Measurements from ENCODE around the gene MS4A13. TPM values are rescaled to one million over a fixed set of nuclear protein-coding genes. Genes with fewer than 3 reads are reported as not detected.

The MS4A13 gene
- total and polyA plus RNA-seq, 7 donors, result not detected

- DNase-seq, result no peak
- no peaks in the 10 kb centered on the region for H3K4me1 ChIP-seq
- WGBS, 3 donors, result 60 to 69% (median 64%) methylated on average over 8 of the region's 8 CpGs
- ATAC-seq, result no peak
- H3K9me3 ChIP-seq, result peaks cover 13% of the 10 kb centered on the region
- no peak overlapping the region for H3K4me3 ChIP-seq
- peaks cover 0 to 2% (median 0%) of the 10 kb centered on the region in 3 donors for H3K27me3 ChIP-seq (ENCODE audit: insufficient read depth in 3 of 3, low read length in 2 of 3)
- TF ChIP-seq CTCF (IDR thresholded peaks at IDR 0.05), result no peak
- no peak overlapping the region for H3K27ac ChIP-seq
- no peaks in the 10 kb centered on the region for H3K36me3 ChIP-seq (ENCODE audit: insufficient read depth in 1 of 2, low read depth in 1 of 2)
- intact Hi-C loops (cut with DNase I), result no loop called here
Observed at GRCh38 chr11:60563553-60564235, 48.5 kb downstream of the MS4A13 start.

GRCh38 chr11:60566776-60567175 is 51.6 kb downstream of the MS4A13 start:
- no peak for DNase-seq
- no peak for ATAC-seq
- no peak for TF ChIP-seq CTCF (IDR thresholded peaks at IDR 0.05)
- H3K4me3 ChIP-seq, result no peak overlapping the region
- WGBS, 3 donors, result 94 to 97% (median 94%) methylated on average over 1 to 5 of the region's 5 CpGs
- no peaks in the 10 kb centered on the region for H3K9me3 ChIP-seq
- H3K4me1 ChIP-seq, result no peaks in the 10 kb centered on the region
- intact Hi-C loops (cut with DNase I), result no loop called here
- H3K36me3 ChIP-seq (ENCODE audit: insufficient read depth in 1 of 2, low read depth in 1 of 2), result no peaks in the 10 kb centered on the region
- peaks cover 0 to 2% (median 0%) of the 10 kb centered on the region in 3 donors for H3K27me3 ChIP-seq (ENCODE audit: insufficient read depth in 3 of 3, low read length in 2 of 3)
- no peak overlapping the region for H3K27ac ChIP-seq

- Histone ChIP-seq H3K36me3 (ENCODE audit: insufficient read depth in 1 of 2, low read depth in 1 of 2) (no peaks in the 10 kb centered on the region), H3K4me3 (no peak overlapping the region), H3K9me3 (no peaks in the 10 kb centered on the region), H3K4me1 (no peaks in the 10 kb centered on the region), H3K27ac (no peak overlapping the region), H3K27me3 (ENCODE audit: insufficient read depth in 3 of 3, low read length in 2 of 3) (peaks cover 0 to 2% (median 0%) of the 10 kb centered on the region in 3 donors)
- DNase-seq (no peak), ATAC-seq (no peak)
- intact Hi-C loops (cut with DNase I), result no loop called here
- WGBS, 3 donors, result 71 to 87% (median 75%) methylated on average over 1 of the region's 1 CpG
- no peak for TF ChIP-seq CTCF (IDR thresholded peaks at IDR 0.05)
Observed at GRCh38 chr11:60570970-60571369, 55.8 kb downstream of the MS4A13 start.

GRCh38 chr11:60589611-60590010 is 74.4 kb downstream of the MS4A13 start:
- peaks cover 5% of the 10 kb centered on the region for H3K9me3 ChIP-seq
- H3K27me3 ChIP-seq (ENCODE audit: insufficient read depth in 3 of 3, low read length in 2 of 3), result no peaks in the 10 kb centered on the region
- ATAC-seq (no peak), DNase-seq (no peak)
- no peak for TF ChIP-seq CTCF (IDR thresholded peaks at IDR 0.05)
- intact Hi-C loops (cut with DNase I), result no loop called here
- no peak overlapping the region for H3K4me3 ChIP-seq
- H3K4me1 ChIP-seq, result no peaks in the 10 kb centered on the region
- no peak overlapping the region for H3K27ac ChIP-seq
- 67 to 74% (median 69%) methylated on average over 2 of the region's 2 CpGs for WGBS, 3 donors
- H3K36me3 ChIP-seq (ENCODE audit: insufficient read depth in 1 of 2, low read depth in 1 of 2), result no peaks in the 10 kb centered on the region

Other genes with a start within 250 kb of the MS4A13 start
- 1 to 10 TPM; 6.7 to 9.4 (median 8.3) TPM for gene MS4A4A, start 234.7 kb upstream of the MS4A13 start, total RNA-seq
- 1 to 10 TPM; 2.4 to 6.0 (median 2.4) TPM for gene MS4A4A, start 234.7 kb upstream of the MS4A13 start, polyA plus RNA-seq
- not detected for gene MS4A6E, start 188.1 kb upstream of the MS4A13 start, total RNA-seq
- gene MS4A6E, start 188.1 kb upstream of the MS4A13 start, polyA plus RNA-seq, result not detected
- 1 to 10 TPM; 3.8 to 5.4 (median 5.0) TPM for gene MS4A7, start 136.9 kb upstream of the MS4A13 start, total RNA-seq
- gene MS4A7, start 136.9 kb upstream of the MS4A13 start, polyA plus RNA-seq, result 1 to 10 TPM; 1.0 to 1.5 (median 1.1) TPM
- gene MS4A14, start 118.9 kb upstream of the MS4A13 start, total RNA-seq, result 1 to 10 TPM in 1 of 4 donors, under 1 TPM in 3; 0.12 to 1.3 (median 0.30) TPM
- gene MS4A14, start 118.9 kb upstream of the MS4A13 start, polyA plus RNA-seq, result under 1 TPM; 0.03 to 0.14 (median 0.05) TPM
- gene MS4A5, start 85.8 kb upstream of the MS4A13 start, total RNA-seq, result not detected
- gene MS4A5, start 85.8 kb upstream of the MS4A13 start, polyA plus RNA-seq, result not detected
- gene MS4A1, start 59.5 kb upstream of the MS4A13 start, total RNA-seq, result 1 to 10 TPM in 1 of 4 donors, under 1 TPM in 2, not detected in 1; 0.73 to 1.9 (median 0.74) TPM
- under 1 TPM; 0.09 to 0.24 (median 0.22) TPM for gene MS4A1, start 59.5 kb upstream of the MS4A13 start, polyA plus RNA-seq
- gene MS4A12, start 22.6 kb upstream of the MS4A13 start, total RNA-seq, result not detected
- gene MS4A12, start 22.6 kb upstream of the MS4A13 start, polyA plus RNA-seq, result not detected
- gene MS4A8, start 184.2 kb downstream of the MS4A13 start, total RNA-seq, result under 1 TPM in 3 of 4 donors, not detected in 1; 0.20 to 0.47 (median 0.23) TPM
- under 1 TPM in 2 of 3 donors, not detected in 1; 0.10 to 0.31 TPM for gene MS4A8, start 184.2 kb downstream of the MS4A13 start, polyA plus RNA-seq
- not detected for gene MS4A18, start 209.3 kb downstream of the MS4A13 start, total RNA-seq
- gene MS4A18, start 209.3 kb downstream of the MS4A13 start, polyA plus RNA-seq, result not detected
- not detected for gene MS4A15, start 241.5 kb downstream of the MS4A13 start, total RNA-seq
- not detected for gene MS4A15, start 241.5 kb downstream of the MS4A13 start, polyA plus RNA-seq